GM21619 (cell line): ENCODE measurements around the gene DENND2A.
"Not testable (repeated sequence)": the region's sequence is repeated elsewhere in the genome, so short reads cannot be mapped to it uniquely, and the experiment has no call there.

Experiments used
- ATAC-seq: cut with Tn5 transposase; IDR thresholded peaks from one replicate; pipeline ENCODE4 v1.9.1; 2021; ENCODE audit not compliant: unreplicated experiment

Gene DENND2A

DNA sequence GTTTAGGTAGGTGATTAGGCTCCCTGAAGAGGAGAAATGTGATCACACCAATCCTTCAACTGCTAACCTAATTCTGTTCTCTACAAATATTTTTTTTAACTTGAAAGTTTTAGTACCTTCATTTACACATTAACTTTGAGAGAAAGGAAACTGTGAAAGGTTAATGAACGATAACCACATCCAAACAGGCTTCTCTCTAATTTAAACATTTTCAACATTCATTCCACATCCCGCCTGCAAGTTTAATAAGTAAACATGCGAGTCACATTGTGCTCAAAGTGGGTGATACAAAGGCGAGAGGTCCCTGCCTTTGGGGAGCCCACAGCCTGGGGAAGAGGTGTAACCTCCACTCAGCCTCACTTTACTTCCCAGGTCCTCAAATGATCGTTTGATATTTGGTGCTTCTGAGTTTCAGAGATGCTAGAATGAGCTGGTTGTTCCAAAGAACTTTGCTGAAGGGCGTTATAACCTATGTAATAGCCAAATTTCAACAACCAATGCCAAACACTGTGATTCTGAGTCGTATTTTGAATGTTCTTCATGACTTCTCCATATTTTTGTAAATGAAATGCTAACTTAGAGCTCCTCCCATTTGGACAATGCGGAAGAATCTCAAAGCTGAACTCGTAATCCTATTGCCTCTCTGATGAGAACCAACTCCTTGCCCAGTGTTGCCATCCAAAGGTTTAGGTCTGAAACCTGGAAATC is 47.5 kb downstream of the DENND2A start:
- ATAC-seq = peak; percentile 66

DNA sequence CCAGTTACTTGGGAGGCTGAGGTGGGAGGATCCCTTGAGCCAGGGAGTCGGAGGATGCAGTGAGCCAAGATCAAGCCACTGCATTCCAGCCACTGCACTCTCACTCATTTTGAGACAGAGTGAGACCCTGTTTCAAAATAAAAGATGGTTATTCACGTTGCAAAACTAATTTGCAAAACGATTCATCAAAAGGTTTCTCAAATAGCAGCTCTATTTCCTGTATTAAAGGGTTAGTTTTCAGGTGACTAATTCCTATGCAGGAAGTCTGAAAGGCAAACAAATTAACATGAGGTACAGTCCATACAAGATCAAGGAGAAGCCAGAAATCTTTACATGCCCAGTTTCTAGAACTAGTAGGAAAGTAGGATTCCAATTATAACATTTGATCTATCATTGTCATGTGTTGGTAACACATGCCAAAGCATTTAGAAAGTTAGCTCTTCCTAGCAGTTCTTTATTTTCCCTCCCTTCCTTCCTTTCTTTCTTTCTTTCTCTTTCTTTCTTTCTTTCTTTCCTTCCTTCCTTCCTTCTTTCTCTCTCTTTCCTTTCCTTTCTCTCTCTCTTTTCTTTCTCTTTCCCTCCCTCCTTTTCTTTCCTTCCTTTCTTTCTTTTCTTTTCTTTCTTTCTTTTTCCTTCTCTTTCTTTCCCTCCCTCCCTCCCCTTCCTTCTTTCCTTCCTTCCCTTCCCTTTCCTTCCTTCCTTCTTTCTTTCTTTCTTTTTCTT is 49.3 kb downstream of the DENND2A start:
- no peak for ATAC-seq

DNA sequence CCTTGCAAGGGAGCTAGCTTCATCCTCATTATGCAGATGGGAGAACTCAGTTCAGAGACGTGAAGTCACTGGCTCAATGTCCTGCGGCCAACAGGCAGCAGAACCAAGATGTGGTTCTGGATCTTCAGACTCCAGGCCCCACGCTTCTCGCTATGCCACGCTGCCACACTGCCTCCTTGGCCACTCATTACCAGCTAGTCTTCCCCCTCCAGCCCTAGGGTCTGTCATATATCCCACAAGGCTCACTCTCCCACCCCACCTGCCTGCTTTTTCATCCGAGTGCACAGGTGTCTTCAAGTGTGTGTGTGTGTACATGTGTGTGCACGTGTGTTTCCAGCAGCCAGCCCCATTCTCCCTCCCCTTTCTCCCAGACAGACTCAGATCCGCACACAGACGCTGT is 53.4 kb downstream of the DENND2A start:
- no peak for ATAC-seq

GRCh38 chr7:140586516-140586915 is 54.1 kb downstream of the DENND2A start:
- ATAC-seq = no peak

DNA sequence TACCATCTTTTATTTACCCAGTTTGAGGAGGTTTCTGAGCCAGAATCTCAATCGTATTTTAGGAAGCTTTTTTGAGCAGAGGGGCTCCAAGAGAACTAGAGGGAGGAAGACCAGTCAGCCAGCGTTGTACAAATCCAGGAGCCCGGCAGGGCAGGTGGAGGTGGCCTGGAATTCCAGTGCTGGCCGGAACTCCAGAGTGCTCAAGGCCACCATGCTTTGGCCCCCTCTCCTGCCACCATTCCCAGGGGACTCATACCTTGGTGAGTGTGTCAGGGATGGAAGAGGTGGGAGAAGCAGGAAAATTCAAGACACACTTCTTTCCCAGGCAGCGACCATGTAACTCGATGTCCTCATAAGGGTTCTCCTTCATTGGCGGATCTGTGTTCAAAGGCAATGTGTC is 55.3 kb downstream of the DENND2A start:
- ATAC-seq = no peak

DNA sequence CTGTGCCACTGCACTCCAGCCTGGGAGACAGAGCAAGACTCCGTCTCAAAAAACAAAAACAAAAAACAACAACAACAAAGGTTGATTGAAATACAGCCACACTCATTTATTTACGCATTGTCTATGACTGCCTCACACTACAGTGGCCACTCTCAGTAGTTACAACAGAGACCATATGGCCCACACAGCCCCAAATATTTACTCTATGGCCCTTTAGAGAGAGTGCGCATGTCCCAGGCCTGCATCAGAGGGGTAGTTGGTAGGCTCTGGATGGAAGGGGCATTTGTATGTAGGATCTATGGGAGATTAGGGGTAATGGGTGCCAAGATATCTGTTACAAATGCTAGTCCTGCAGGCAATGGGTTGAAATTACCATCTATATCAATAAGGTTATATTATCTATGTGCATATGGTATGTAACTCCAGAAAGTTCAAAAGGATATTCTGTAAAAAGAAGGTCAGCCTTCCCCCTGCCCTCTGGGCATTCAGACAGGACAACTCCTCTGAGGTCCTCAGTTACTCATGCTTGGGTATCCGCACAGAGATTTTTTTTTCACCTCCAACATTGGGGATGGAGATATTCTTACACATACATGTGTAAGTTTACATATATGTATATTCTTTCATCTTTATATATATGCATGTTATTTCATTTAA is 56.3 kb downstream of the DENND2A start:
- no peak for ATAC-seq

GRCh38 chr7:140581411-140581810 is 59.2 kb downstream of the DENND2A start:
- ATAC-seq = no peak

GRCh38 chr7:140577651-140578050 is 63.0 kb downstream of the DENND2A start:
- ATAC-seq = no peak

- ATAC-seq = no peak
Observed at GRCh38 chr7:140576589-140576988, 64.0 kb downstream of the DENND2A start.

GRCh38 chr7:140571538-140572122 is 69.0 kb downstream of the DENND2A start:
- ATAC-seq = no peak

DNA sequence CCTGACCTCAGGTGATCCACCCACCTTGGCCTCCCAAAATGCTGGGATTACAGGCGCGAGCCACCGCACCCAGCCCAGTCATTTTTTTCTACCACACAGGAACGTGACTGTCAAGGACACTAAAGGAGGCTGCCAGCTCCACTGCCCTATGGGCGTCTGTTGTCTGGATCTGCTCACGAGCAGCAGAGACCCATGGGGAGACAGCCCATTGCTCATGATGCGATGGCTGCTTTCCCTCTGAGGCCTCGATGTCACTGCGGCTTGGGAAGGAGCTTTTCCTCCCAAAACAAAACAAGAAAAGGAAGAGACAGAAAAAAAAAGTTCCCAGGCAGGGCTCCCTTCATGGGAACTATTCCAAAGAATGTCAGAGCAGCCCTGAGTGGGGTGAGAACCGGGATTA is 70.5 kb downstream of the DENND2A start:
- ATAC-seq = no peak

GRCh38 chr7:140568021-140568813 is 72.4 kb downstream of the DENND2A start:
- ATAC-seq = no peak

DNA sequence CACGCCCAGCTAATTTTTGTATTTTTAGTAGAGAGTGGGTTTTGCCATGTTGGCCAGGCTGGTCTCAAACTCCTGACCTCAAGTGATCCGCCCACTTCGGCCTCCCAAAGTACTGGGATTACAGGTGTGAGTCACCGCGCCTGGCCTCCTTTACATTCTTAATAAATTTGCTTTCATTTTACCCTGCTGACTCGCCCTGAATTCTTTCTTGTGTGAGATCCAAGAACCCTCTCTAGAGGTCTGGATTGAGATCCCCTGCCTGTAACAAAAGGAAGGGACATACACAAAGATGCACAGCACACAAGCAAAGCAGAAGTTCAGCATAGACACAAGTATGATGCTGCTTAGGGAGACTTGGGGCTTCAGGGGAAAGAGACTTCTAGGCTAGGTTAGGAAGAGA is 74.4 kb downstream of the DENND2A start:
- not testable (repeated sequence) for ATAC-seq

DNA sequence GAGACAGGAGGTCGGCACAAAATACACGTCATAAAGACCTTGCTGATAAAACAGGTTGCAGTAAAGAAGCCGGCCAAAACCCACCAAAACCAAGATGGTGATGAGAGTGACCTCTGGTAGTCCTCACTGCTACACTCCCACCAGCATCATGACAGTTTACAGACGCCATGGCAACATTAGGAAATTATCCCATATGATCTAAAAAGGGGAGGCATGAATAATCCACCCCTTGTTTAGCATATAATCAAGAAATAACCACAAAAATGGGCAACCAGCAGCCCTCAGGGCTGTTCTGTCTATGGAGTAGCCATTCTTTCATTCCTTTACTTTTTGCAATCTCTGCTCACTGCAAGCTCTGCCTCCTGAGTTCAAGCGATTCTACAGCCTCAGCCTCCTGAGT is 74.9 kb downstream of the DENND2A start:
- not testable (repeated sequence) for ATAC-seq

DNA sequence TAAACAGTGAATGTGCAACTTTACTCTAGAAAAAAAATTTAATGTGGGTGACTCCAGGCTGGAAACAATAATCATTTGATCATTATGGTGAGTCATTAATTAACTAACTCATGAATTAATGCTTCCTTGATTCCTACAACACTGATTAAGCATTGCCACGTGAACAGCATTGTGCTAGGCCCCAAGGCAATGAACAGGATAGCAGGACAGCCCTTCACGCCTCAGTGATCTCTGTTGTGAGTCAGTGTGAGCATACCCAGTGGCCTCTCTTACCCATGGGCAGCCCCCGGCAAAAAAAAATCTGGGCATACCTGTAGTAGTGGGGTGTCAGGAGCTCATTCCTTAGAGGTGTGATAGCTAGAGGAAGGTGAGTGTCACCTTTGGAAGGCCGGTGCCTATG is 76.0 kb downstream of the DENND2A start:
- no peak for ATAC-seq

- ATAC-seq = no peak
Observed at GRCh38 chr7:140562926-140563481, 77.6 kb downstream of the DENND2A start.

- no peak for ATAC-seq
Observed at GRCh38 chr7:140559410-140559809, 81.2 kb downstream of the DENND2A start.

GRCh38 chr7:140557809-140558518 is 82.6 kb downstream of the DENND2A start:
- ATAC-seq = no peak

GRCh38 chr7:140557069-140557468 is 83.5 kb downstream of the DENND2A start:
- no peak for ATAC-seq

- ATAC-seq = not testable (repeated sequence)
Observed at GRCh38 chr7:140553236-140553635, 87.4 kb downstream of the DENND2A start.
